GM18861 (cell line): ENCODE data around the gene MYOT.
"Not testable (repeated sequence)": the region's sequence is repeated elsewhere in the genome, so short reads cannot be mapped to it uniquely, and the experiment has no call there.

Experiments
- ATAC-seq: cut with Tn5 transposase; IDR thresholded peaks from one replicate; pipeline ENCODE4 v1.9.1; 2021; ENCODE audit not compliant: unreplicated experiment

MYOT gene

GRCh38 chr5:137853165-137853564, 14.5 kb upstream of the MYOT start:
- not testable (repeated sequence) for ATAC-seq

- ATAC-seq, result no peak
Observed at GRCh38 chr5:137856201-137856600, 11.5 kb upstream of the MYOT start.

- ATAC-seq, result no peak
Observed at GRCh38 chr5:137856916-137857862, 10.5 kb upstream of the MYOT start.

- peak; percentile 90 for ATAC-seq
Observed at GRCh38 chr5:137858223-137858916, 9.3 kb upstream of the MYOT start.

GRCh38 chr5:137858954-137859353, 8.7 kb upstream of the MYOT start:
- ATAC-seq, result no peak

GRCh38 chr5:137862251-137862650, 5.4 kb upstream of the MYOT start:
- no peak for ATAC-seq

- ATAC-seq, result not testable (repeated sequence)
Observed at GRCh38 chr5:137863653-137864052, 4.0 kb upstream of the MYOT start.

- ATAC-seq, result no peak
Observed at GRCh38 chr5:137866541-137867388, 895 bp upstream of the MYOT start.

GRCh38 chr5:137870647-137871339, 3.1 kb downstream of the MYOT start:
- ATAC-seq, result no peak

GRCh38 chr5:137871571-137871970, 3.9 kb downstream of the MYOT start:
- ATAC-seq, result no peak

- ATAC-seq, result no peak
Observed at GRCh38 chr5:137872466-137872865, 4.8 kb downstream of the MYOT start.

- no peak for ATAC-seq
Observed at GRCh38 chr5:137876101-137876500, 8.4 kb downstream of the MYOT start.

GRCh38 chr5:137880313-137880712, 12.7 kb downstream of the MYOT start:
- no peak for ATAC-seq

GRCh38 chr5:137887831-137888230, 20.2 kb downstream of the MYOT start:
- no peak for ATAC-seq

- no peak for ATAC-seq
Observed at GRCh38 chr5:137888466-137888862, 20.8 kb downstream of the MYOT start.

GRCh38 chr5:137888863-137889759, 21.5 kb downstream of the MYOT start, which contains the start of gene PKD2L2:
TSS of gene PKD2L2 (plus strand) at chr5:137889457. CDS start at chr5:137889492, 35 bp downstream.
- ATAC-seq, result peak; percentile 83

- no peak for ATAC-seq
Observed at GRCh38 chr5:137890845-137891244, 23.2 kb downstream of the MYOT start.

GRCh38 chr5:137891849-137892248, 24.2 kb downstream of the MYOT start:
- no peak for ATAC-seq

- no peak for ATAC-seq
Observed at GRCh38 chr5:137894586-137894985, 26.9 kb downstream of the MYOT start.
